Fibroblast of lung (primary cell): ENCODE data around the gene CLMP. TPM values are rescaled to one million over a fixed set of nuclear protein-coding genes. Genes with fewer than 3 reads are reported as not detected.

Source experiments
- DNase-seq, 2 donors: peaks; one replicate each; pipeline versions ENCODE4 v3.0.0 to v3.0.0-alpha.2; 2010; ENCODE audit warnings: low read depth in 2 of 2
- H2AFZ ChIP-seq: 2 replicates; pipeline ENCODE4 v1.5.1; 2012; ENCODE audit warnings: low read length, control low read depth, inconsistent platforms
- H3K27ac ChIP-seq: 2 replicates; pipeline ENCODE4 v1.5.1; 2011; ENCODE audit warnings: low read length, control low read depth; ENCODE audit not compliant: insufficient read depth
- H3K27me3 ChIP-seq: 2 replicates; pipeline ENCODE4 v1.5.1; 2011; ENCODE audit warnings: mild to moderate bottlenecking, low read length; ENCODE audit not compliant: control insufficient read depth, insufficient read depth
- H3K36me3 ChIP-seq: 2 replicates; pipeline ENCODE4 v1.5.1; 2011; ENCODE audit warnings: low read length; ENCODE audit not compliant: control insufficient read depth, insufficient read depth
- H3K4me1 ChIP-seq: 2 replicates; pipeline ENCODE4 v1.5.1; 2011; ENCODE audit warnings: low read length; ENCODE audit not compliant: control insufficient read depth, insufficient read depth; ENCODE audit errors: extremely low read depth
- H3K4me2 ChIP-seq: 2 replicates; pipeline ENCODE4 v1.5.1; 2011; ENCODE audit warnings: low read length, control low read depth; ENCODE audit not compliant: insufficient read depth; ENCODE audit errors: extremely low read depth
- H3K4me3 ChIP-seq, 4 experiments: fragments of 200-600 bp in 1 of 4; sonication (generic) in 1 of 4; replicated peaks in 1 of 4; 2 replicates each; pipeline ENCODE4 v1.5.1; 2011 to 2016; ENCODE audit warnings: low read length in 4 of 4, low read depth in 3 of 4, mild to moderate bottlenecking in 3 of 4, control low read depth in 2 of 4, inconsistent platforms in 1 of 4, mixed read lengths in 1 of 4; ENCODE audit not compliant: insufficient read depth in 1 of 4; ENCODE audit errors: control extremely low read depth in 1 of 4
- H3K79me2 ChIP-seq: 2 replicates; pipeline ENCODE4 v1.5.1; 2012; ENCODE audit warnings: mild to moderate bottlenecking, low read length, inconsistent platforms; ENCODE audit not compliant: control insufficient read depth, insufficient read depth
- H3K9ac ChIP-seq: 2 replicates; pipeline ENCODE4 v1.5.1; 2011; ENCODE audit warnings: mild to moderate bottlenecking, low read length, control low read depth; ENCODE audit not compliant: insufficient read depth
- H3K9me3 ChIP-seq: 2 replicates; pipeline ENCODE4 v1.5.1; 2012; ENCODE audit warnings: low read depth, low read length; ENCODE audit not compliant: control insufficient read depth, insufficient read depth
- H4K20me1 ChIP-seq: 2 replicates; pipeline ENCODE4 v1.5.1; 2011; ENCODE audit warnings: low read length; ENCODE audit not compliant: control insufficient read depth, insufficient read depth; ENCODE audit errors: extremely low read depth
- EZH2 ChIP-seq: IDR thresholded peaks from 2 replicates; pipeline ENCODE4 v1.5.1; 2012; ENCODE audit warnings: low read length, control low read depth, mild to moderate bottlenecking; ENCODE audit errors: missing control alignments
- polyA plus RNA-seq, 2 donors: library from polyadenylated mRNA; depleted of rRNA in 1 of 2; stranded (reverse) in 1 of 2; unstranded in 1 of 2; fragments of >200 nt; gene quantifications; 2 replicates each; pipeline ENCODE4 v1.2.1, GENCODE V29; 2011 to 2012; ENCODE audit warnings: missing spikeins in 1 of 2
- total RNA-seq: library from RNA; depleted of rRNA; stranded (reverse); fragments of >200 nt; gene quantifications from 2 replicates; pipeline ENCODE4 v1.2.1, GENCODE V29; 2014
- TF ChIP-seq, protein P1 (sequence below), 2 donors: IDR thresholded peaks in 1 of 2; conservative IDR thresholded peaks in 1 of 2; 1 replicate in 1 of 2; 2 replicates in 1 of 2; pipeline ENCODE4 v1.5.1; 2011 to 2012; ENCODE audit warnings: low read length in 2 of 2, control low read depth in 1 of 2, inconsistent platforms in 1 of 2, low read depth in 1 of 2, mild to moderate bottlenecking in 1 of 2

CLMP gene
- total and polyA plus RNA-seq, 2 donors (not counting 1 experiment from before 2014, with no cell fraction given): 107 to 243 TPM

DNA sequence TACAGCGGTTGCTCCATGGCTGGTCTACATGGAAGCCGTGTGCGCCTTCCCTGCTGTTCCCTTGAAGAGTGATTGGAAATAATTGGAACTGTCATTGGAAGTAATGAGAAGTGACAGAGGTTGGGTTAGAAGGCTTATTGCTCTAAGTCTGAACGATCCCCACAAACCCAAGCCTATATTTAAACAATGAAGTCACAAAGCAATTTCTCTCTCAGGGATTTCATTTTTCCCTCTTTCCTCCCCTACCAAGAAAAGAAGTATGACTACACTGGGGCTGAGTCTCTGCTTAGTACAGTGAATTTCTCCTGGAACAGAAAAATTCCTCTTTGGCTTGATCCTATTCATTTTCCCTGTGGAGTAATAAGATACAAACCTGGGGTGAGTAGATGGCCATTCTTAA, 7.8 kb downstream of the CLMP start:
- Histone ChIP-seq H3K9ac (no peak overlapping the region), H3K79me2 (peaks cover 87% of the 10 kb centered on the region), H4K20me1 (no peaks in the 10 kb centered on the region), H3K27me3 (no peaks in the 10 kb centered on the region), H3K9me3 (no peaks in the 10 kb centered on the region), H3K4me2 (no peak overlapping the region), H3K4me1 (peaks cover 34% of the 10 kb centered on the region), H3K36me3 (peaks cover 3% of the 10 kb centered on the region), H2AFZ (no peak overlapping the region), H3K4me3 (no peak overlapping the region), H3K27ac (peak overlapping the region; percentile 84)
- DNase-seq: no peak
- TF ChIP-seq, protein P1, sequence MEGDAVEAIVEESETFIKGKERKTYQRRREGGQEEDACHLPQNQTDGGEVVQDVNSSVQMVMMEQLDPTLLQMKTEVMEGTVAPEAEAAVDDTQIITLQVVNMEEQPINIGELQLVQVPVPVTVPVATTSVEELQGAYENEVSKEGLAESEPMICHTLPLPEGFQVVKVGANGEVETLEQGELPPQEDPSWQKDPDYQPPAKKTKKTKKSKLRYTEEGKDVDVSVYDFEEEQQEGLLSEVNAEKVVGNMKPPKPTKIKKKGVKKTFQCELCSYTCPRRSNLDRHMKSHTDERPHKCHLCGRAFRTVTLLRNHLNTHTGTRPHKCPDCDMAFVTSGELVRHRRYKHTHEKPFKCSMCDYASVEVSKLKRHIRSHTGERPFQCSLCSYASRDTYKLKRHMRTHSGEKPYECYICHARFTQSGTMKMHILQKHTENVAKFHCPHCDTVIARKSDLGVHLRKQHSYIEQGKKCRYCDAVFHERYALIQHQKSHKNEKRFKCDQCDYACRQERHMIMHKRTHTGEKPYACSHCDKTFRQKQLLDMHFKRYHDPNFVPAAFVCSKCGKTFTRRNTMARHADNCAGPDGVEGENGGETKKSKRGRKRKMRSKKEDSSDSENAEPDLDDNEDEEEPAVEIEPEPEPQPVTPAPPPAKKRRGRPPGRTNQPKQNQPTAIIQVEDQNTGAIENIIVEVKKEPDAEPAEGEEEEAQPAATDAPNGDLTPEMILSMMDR (conservative IDR thresholded peaks at IDR 0.05 in 1 of 2, IDR thresholded peaks at IDR 0.05 in 1 of 2; ENCODE audit: low read depth in 1 of 2, low read length in 2 of 2): no peak
- TF ChIP-seq EZH2: no peak

DNA sequence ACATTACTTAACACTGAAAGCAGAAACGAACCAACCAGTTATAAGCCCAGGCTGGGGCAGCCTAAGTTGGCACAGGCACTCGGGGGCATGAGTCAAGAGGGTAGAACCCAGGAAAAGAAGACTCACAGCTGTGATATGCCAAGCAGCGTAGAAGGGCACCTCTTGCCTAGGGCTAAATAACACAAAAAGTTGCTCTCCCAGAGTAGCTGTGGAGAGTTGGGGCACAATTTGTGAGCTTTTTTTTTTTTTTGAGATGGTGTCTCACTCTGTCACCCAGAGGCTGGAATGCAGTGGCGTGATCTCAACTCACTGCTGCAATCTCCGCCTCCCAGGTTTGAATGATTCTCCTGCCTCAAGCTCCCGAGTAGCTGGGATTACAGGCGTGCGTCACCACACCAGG, 8.8 kb downstream of the CLMP start:
- H3K9ac ChIP-seq: no peak overlapping the region
- H3K4me2 ChIP-seq: no peak overlapping the region
- no peaks in the 10 kb centered on the region for H4K20me1 ChIP-seq
- H2AFZ ChIP-seq: no peak overlapping the region
- H3K4me1 ChIP-seq: peaks cover 34% of the 10 kb centered on the region
- DNase-seq: no peak
- no peaks in the 10 kb centered on the region for H3K9me3 ChIP-seq
- H3K79me2 ChIP-seq: peaks cover 85% of the 10 kb centered on the region
- no peak for TF ChIP-seq EZH2
- TF ChIP-seq, protein P1 (conservative IDR thresholded peaks at IDR 0.05 in 1 of 2, IDR thresholded peaks at IDR 0.05 in 1 of 2; ENCODE audit: low read depth in 1 of 2, low read length in 2 of 2): no peak
- no peaks in the 10 kb centered on the region for H3K27me3 ChIP-seq
- H3K4me3 ChIP-seq: no peak overlapping the region
- no peak overlapping the region for H3K27ac ChIP-seq
- H3K36me3 ChIP-seq: peaks cover 3% of the 10 kb centered on the region

DNA sequence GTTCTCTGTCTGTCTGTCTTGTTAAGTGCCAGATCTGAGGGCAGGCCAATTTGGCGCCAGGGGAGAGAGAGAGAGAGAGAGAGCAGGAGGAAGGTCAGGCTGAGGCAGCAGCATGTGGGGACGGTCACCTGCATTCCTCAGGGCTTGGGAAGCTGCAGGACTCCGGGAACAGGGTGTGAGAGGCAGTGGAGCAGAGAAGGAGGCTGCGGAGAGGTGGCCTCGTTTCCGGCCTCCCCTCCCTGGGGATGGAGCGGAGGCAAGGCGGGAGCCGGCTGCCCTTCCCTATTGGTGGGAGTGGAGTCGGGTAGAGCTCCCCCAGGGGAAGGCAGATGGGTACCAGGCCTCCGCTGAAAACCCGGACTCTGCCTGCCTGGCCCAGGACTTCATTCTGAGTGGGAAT, 9.7 kb downstream of the CLMP start:
- Histone ChIP-seq H3K27ac (no peak overlapping the region), H3K4me3 (no peak overlapping the region), H3K4me2 (no peak overlapping the region), H3K9me3 (no peaks in the 10 kb centered on the region), H3K36me3 (peaks cover 3% of the 10 kb centered on the region), H3K27me3 (no peaks in the 10 kb centered on the region), H4K20me1 (no peaks in the 10 kb centered on the region), H2AFZ (no peak overlapping the region), H3K9ac (no peak overlapping the region), H3K79me2 (peaks cover 84% of the 10 kb centered on the region), H3K4me1 (peaks cover 36% of the 10 kb centered on the region)
- TF ChIP-seq, protein P1 (conservative IDR thresholded peaks at IDR 0.05 in 1 of 2, IDR thresholded peaks at IDR 0.05 in 1 of 2; ENCODE audit: low read depth in 1 of 2, low read length in 2 of 2): no peak
- TF ChIP-seq EZH2: no peak
- DNase-seq: no peak
